ENCODE data around the gene ARHGAP42. TPM values are rescaled to one million over a fixed set of nuclear protein-coding genes. Genes with fewer than 3 reads are reported as not detected.

Gene ARHGAP42
- total and polyA plus RNA-seq, 9 donors = 4.3 to 11.8 (median 7.0) TPM

DNA sequence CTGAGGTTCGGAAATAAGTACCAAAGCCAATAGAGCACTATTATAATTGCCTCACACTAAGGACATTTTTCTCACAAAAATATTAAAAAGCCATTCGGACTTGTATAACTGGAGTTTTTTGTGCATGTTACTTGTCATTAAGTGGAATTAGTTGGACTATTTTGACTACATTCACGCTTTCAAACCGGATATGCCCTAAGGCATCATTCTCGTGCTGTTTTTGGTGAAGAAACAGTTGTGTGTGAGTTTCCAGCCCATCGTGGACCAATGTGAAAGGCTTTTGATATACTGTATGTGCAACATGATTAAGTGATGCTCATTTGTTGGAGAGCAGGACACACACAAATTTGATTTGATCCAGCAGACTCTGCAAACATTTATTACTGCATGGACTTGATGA is 249.7 kb downstream of the ARHGAP42 start:
- Histone ChIP-seq H3K4me3 (no peak overlapping the region), H3K27me3 (no peaks in the 10 kb centered on the region), H3K9me3 (no peaks in the 10 kb centered on the region), H3K36me3 (no peaks in the 10 kb centered on the region), H3K27ac (no peak overlapping the region), H3K4me1 (ENCODE audit: insufficient read depth) (no peaks in the 10 kb centered on the region)
- no peak for TF ChIP-seq EP300 (IDR thresholded peaks at IDR 0.05)
- no peak for TF ChIP-seq POLR2A (IDR thresholded peaks at IDR 0.05)
- TF ChIP-seq, protein P1, sequence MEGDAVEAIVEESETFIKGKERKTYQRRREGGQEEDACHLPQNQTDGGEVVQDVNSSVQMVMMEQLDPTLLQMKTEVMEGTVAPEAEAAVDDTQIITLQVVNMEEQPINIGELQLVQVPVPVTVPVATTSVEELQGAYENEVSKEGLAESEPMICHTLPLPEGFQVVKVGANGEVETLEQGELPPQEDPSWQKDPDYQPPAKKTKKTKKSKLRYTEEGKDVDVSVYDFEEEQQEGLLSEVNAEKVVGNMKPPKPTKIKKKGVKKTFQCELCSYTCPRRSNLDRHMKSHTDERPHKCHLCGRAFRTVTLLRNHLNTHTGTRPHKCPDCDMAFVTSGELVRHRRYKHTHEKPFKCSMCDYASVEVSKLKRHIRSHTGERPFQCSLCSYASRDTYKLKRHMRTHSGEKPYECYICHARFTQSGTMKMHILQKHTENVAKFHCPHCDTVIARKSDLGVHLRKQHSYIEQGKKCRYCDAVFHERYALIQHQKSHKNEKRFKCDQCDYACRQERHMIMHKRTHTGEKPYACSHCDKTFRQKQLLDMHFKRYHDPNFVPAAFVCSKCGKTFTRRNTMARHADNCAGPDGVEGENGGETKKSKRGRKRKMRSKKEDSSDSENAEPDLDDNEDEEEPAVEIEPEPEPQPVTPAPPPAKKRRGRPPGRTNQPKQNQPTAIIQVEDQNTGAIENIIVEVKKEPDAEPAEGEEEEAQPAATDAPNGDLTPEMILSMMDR (IDR thresholded peaks at IDR 0.05) = no peak
- DNase-seq = no peak
- WGBS, 3 donors = 85 to 94% (median 93%) methylated on average over 6 of the region's 6 CpGs
- intact Hi-C loops (cut with DNase I) = loop anchor here in 3 of 4 donors (10.0 kb wide), 3 partner anchors 252 to 362 kb away; partner anchors contain the start of gene ARHGAP42 (in 1 of the 3)

DNA sequence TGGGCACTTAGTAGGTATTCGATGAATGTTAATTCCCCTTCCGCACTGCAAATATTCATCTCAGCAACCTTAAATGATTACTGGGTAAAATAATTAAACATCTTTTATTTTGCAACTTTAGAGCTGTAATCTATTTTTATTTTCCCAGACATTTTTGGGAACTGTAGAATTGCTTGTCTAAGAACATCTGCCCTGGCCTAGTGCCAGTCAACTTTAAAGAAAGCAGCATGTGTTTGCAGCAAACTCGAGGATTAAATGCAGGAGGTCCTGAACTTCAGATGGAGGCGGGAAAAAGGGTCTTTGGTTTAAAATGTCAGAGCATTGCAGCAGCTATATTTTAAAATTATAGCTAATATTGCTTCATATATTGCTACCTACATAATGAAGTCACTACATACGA is 252.5 kb downstream of the ARHGAP42 start:
- no peaks in the 10 kb centered on the region for H3K4me1 ChIP-seq (ENCODE audit: insufficient read depth)

DNA sequence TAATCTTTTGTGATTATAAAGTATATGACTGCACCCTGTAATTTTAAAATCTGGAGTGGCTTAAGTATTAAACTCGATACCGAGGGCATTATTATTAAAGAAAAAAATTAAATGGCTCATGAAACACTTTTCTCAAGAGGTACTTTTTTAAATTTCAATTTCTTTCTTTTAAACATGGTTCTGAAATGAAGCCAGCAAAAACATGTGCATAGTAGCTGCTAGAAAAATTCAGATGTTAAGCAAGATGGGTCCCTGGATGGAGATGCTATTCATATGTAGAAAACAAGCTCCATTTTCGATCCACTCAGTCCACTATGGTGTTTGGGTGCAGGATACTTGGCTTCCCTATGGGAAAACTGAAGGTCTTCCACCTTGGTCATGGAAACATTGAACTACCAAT is 253.0 kb downstream of the ARHGAP42 start:
- Histone ChIP-seq H3K36me3 (no peaks in the 10 kb centered on the region), H3K27me3 (no peaks in the 10 kb centered on the region), H3K4me1 (ENCODE audit: insufficient read depth) (no peaks in the 10 kb centered on the region), H3K27ac (no peak overlapping the region), H3K9me3 (no peaks in the 10 kb centered on the region), H3K4me3 (no peak overlapping the region)
- WGBS, 3 donors = 94 to 96% (median 95%) methylated on average over 3 of the region's 3 CpGs
- DNase-seq = no peak
- intact Hi-C loops (cut with DNase I) = no loop called here
- no peak for TF ChIP-seq EP300 (IDR thresholded peaks at IDR 0.05)
- TF ChIP-seq POLR2A (IDR thresholded peaks at IDR 0.05) = no peak
- TF ChIP-seq, protein P1 (IDR thresholded peaks at IDR 0.05) = no peak

More for the DNA sequence above, 252.5 kb downstream of the ARHGAP42 start:
- intact Hi-C loops (cut with DNase I) = loop anchor here in 3 of 4 donors (10.0 kb wide), 3 partner anchors 255 to 365 kb away; partner anchors contain the start of gene ARHGAP42 (in 1 of the 3)
- no peak overlapping the region for H3K4me3 ChIP-seq
- 32 to 42% (median 33%) methylated on average over 5 of the region's 5 CpGs for WGBS, 3 donors
- H3K27me3 ChIP-seq = no peaks in the 10 kb centered on the region
- TF ChIP-seq, protein P1 (IDR thresholded peaks at IDR 0.05) = no peak
- TF ChIP-seq POLR2A (IDR thresholded peaks at IDR 0.05) = no peak
- no peak for TF ChIP-seq EP300 (IDR thresholded peaks at IDR 0.05)
- H3K9me3 ChIP-seq = no peaks in the 10 kb centered on the region
- DNase-seq = no peak
- H3K27ac ChIP-seq = no peak overlapping the region
- H3K36me3 ChIP-seq = no peaks in the 10 kb centered on the region

DNA sequence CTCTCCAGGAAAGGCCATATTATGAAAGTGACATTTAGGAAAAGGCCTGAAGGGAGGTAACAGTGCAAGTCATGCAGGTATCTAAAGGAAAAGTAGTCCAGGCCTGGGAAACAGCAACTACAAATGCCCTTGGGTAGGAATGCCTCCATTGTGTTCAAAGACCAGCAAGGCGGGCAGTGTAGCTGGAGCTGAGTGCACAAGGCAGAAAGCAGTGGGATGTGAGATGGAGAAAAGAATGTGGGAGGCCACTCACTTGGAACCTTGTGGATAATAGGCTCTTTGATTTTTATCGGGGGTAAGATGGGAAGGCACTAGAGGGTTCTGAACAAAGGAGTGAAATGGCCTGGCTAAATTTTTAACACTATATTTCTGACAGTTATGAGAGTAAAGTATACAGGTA is 253.9 kb downstream of the ARHGAP42 start:
- intact Hi-C loops (cut with DNase I) = no loop called here
- 82 to 94% (median 84%) methylated on average over 2 of the region's 2 CpGs for WGBS, 3 donors

More for the DNA sequence above, 253.9 kb downstream of the ARHGAP42 start:
- H3K4me1 ChIP-seq (ENCODE audit: insufficient read depth) = no peaks in the 10 kb centered on the region
- H3K27me3 ChIP-seq = no peaks in the 10 kb centered on the region
- H3K4me3 ChIP-seq = no peak overlapping the region
- DNase-seq = no peak
- TF ChIP-seq, protein P1 (IDR thresholded peaks at IDR 0.05) = no peak
- no peak for TF ChIP-seq POLR2A (IDR thresholded peaks at IDR 0.05)
- no peak for TF ChIP-seq EP300 (IDR thresholded peaks at IDR 0.05)
- no peaks in the 10 kb centered on the region for H3K36me3 ChIP-seq
- H3K9me3 ChIP-seq = no peaks in the 10 kb centered on the region
- no peak overlapping the region for H3K27ac ChIP-seq

Data from ovary (tissue), 9 donors.